GM12892 (cell line): ENCODE measurements around the gene COL20A1.

Source experiments
- POLR2AphosphoS5 ChIP-seq: IDR thresholded peaks from 2 replicates; pipeline ENCODE4 v1.6.1; 2011; ENCODE audit warnings: low read depth, low read length, control low read depth
- TAF1 ChIP-seq: IDR thresholded peaks from 2 replicates; pipeline ENCODE4 v1.6.1; 2011; ENCODE audit warnings: low read depth, mild to moderate bottlenecking, control low read depth, low read length, borderline replicate concordance

DNA sequence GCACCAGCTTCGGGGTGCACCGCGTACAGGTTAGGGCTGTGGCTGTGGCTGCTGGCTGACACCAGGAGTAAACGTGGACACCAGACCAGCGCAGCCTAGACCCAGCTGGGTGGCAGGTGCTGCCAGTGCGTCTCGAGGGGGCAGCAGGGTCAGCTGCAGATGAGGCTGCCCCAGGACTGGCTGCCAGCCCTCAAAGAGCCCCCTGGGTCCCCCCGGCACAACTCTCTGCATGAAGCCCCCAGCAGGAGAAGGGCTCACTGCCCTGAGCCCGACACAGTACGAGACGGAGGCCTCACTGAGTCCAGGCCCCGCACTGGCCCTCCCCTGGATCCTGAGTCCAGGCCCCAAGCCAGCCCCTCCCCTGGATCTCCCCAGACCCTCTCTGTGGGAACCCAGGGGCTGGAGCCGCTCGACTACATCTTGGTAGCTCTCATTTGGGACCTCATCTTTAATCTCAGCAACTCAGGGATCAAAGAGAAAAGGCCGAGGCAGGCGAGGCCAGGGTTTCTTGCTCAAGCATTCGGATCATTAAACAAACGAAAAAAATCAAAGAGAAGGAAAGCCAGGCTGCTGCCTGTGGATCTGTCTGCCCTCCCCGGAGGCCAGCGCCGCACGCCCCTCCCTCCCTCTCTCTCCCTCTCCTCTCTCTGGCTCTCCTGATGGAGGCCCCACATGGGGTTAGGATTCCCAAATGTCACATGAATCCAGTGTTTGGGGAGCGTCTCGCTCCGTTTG is 31.8 kb upstream of the COL20A1 start:
- no peak for TF ChIP-seq TAF1
- TF ChIP-seq POLR2AphosphoS5, result no peak
